IPS-18a (cell line): ENCODE data around the gene CACNA1S.

Source experiments
- H3K27ac ChIP-seq: one replicate; pipeline ENCODE4 v1.5.1; 2013; ENCODE audit warnings: low read length
- H3K27me3 ChIP-seq: one replicate; pipeline ENCODE4 v1.6.1; 2013; ENCODE audit warnings: mild to moderate bottlenecking, low read length; ENCODE audit not compliant: control insufficient read depth, insufficient read depth
- H3K36me3 ChIP-seq: one replicate; pipeline ENCODE4 v1.6.1; 2013; ENCODE audit warnings: low read depth, low read length; ENCODE audit not compliant: control insufficient read depth
- H3K4me1 ChIP-seq: one replicate; pipeline ENCODE4 v1.6.1; 2013; ENCODE audit warnings: low read depth, low read length; ENCODE audit not compliant: control insufficient read depth
- H3K4me3 ChIP-seq: one replicate; pipeline ENCODE4 v1.5.1; 2013; ENCODE audit warnings: low read length
- H3K9ac ChIP-seq: one replicate; pipeline ENCODE4 v1.6.1; 2013; ENCODE audit warnings: mild to moderate bottlenecking, low read length, moderate library complexity
- H3K9me3 ChIP-seq: one replicate; pipeline ENCODE4 v1.6.1; 2013; ENCODE audit warnings: low read depth, low read length; ENCODE audit not compliant: control insufficient read depth

Gene CACNA1S

GRCh38 chr1:201036188-201036842, 75.9 kb downstream of the CACNA1S start:
- H3K36me3 ChIP-seq = no peaks in the 10 kb centered on the region
- no peak overlapping the region for H3K4me3 ChIP-seq
- no peaks in the 10 kb centered on the region for H3K27me3 ChIP-seq
- no peaks in the 10 kb centered on the region for H3K4me1 ChIP-seq
- H3K27ac ChIP-seq = no peak overlapping the region
- H3K9me3 ChIP-seq = no peaks in the 10 kb centered on the region
- H3K9ac ChIP-seq = no peak overlapping the region

GRCh38 chr1:201034671-201035070, 77.6 kb downstream of the CACNA1S start:
- Histone ChIP-seq H3K9ac (no peak overlapping the region), H3K27ac (no peak overlapping the region)

GRCh38 chr1:201032408-201032807, 79.8 kb downstream of the CACNA1S start:
- no peaks in the 10 kb centered on the region for H3K36me3 ChIP-seq
- no peaks in the 10 kb centered on the region for H3K9me3 ChIP-seq
- no peaks in the 10 kb centered on the region for H3K27me3 ChIP-seq
- H3K4me1 ChIP-seq = no peaks in the 10 kb centered on the region
- no peak overlapping the region for H3K9ac ChIP-seq
- H3K4me3 ChIP-seq = no peak overlapping the region
- H3K27ac ChIP-seq = no peak overlapping the region

More at GRCh38 chr1:201034671-201035070, 77.6 kb downstream of the CACNA1S start:
- H3K9me3 ChIP-seq = no peaks in the 10 kb centered on the region
- no peaks in the 10 kb centered on the region for H3K27me3 ChIP-seq
- no peaks in the 10 kb centered on the region for H3K4me1 ChIP-seq
- H3K4me3 ChIP-seq = no peak overlapping the region
- H3K36me3 ChIP-seq = no peaks in the 10 kb centered on the region

GRCh38 chr1:201028461-201028889, 83.8 kb downstream of the CACNA1S start:
- Histone ChIP-seq H3K27ac (no peak overlapping the region), H3K9me3 (no peaks in the 10 kb centered on the region), H3K27me3 (no peaks in the 10 kb centered on the region), H3K4me3 (no peak overlapping the region), H3K4me1 (peaks cover 12% of the 10 kb centered on the region), H3K9ac (no peak overlapping the region), H3K36me3 (no peaks in the 10 kb centered on the region)

- H3K27me3 ChIP-seq = peaks cover 8% of the 10 kb centered on the region
- H3K9me3 ChIP-seq = no peaks in the 10 kb centered on the region
- H3K36me3 ChIP-seq = no peaks in the 10 kb centered on the region
- no peak overlapping the region for H3K27ac ChIP-seq
- no peak overlapping the region for H3K9ac ChIP-seq
- H3K4me3 ChIP-seq = no peak overlapping the region
- peaks cover 20% of the 10 kb centered on the region for H3K4me1 ChIP-seq
These were observed 85.4 kb downstream of the CACNA1S start for GRCh38 chr1:201026836-201027235.

- no peak overlapping the region for H3K4me3 ChIP-seq
- peaks cover 8% of the 10 kb centered on the region for H3K27me3 ChIP-seq
- H3K36me3 ChIP-seq = no peaks in the 10 kb centered on the region
- H3K9ac ChIP-seq = no peak overlapping the region
- H3K27ac ChIP-seq = no peak overlapping the region
- H3K9me3 ChIP-seq = no peaks in the 10 kb centered on the region
- H3K4me1 ChIP-seq = peaks cover 26% of the 10 kb centered on the region
These were observed 86.0 kb downstream of the CACNA1S start for GRCh38 chr1:201026234-201026633.

GRCh38 chr1:201025571-201026002, 86.6 kb downstream of the CACNA1S start:
- no peaks in the 10 kb centered on the region for H3K9me3 ChIP-seq
- no peak overlapping the region for H3K27ac ChIP-seq
- no peak overlapping the region for H3K9ac ChIP-seq
- H3K4me3 ChIP-seq = no peak overlapping the region
- peaks cover 31% of the 10 kb centered on the region for H3K4me1 ChIP-seq
- no peaks in the 10 kb centered on the region for H3K36me3 ChIP-seq
- peaks cover 8% of the 10 kb centered on the region for H3K27me3 ChIP-seq

- Histone ChIP-seq H3K36me3 (no peaks in the 10 kb centered on the region), H3K27me3 (peaks cover 8% of the 10 kb centered on the region), H3K4me3 (peak overlapping the region; percentile 50), H3K4me1 (peaks cover 37% of the 10 kb centered on the region), H3K9ac (no peak overlapping the region), H3K9me3 (no peaks in the 10 kb centered on the region), H3K27ac (no peak overlapping the region)
These were observed 87.6 kb downstream of the CACNA1S start for GRCh38 chr1:201024625-201024998.

GRCh38 chr1:201023920-201024624, 88.2 kb downstream of the CACNA1S start:
- H3K36me3 ChIP-seq = no peaks in the 10 kb centered on the region
- peaks cover 8% of the 10 kb centered on the region for H3K27me3 ChIP-seq
- peak overlapping the region; percentile 10 for H3K9ac ChIP-seq

GRCh38 chr1:201023517-201023902, 88.7 kb downstream of the CACNA1S start, which contains the start of gene KIF21B:
KIF21B (minus strand) TSS chr1:201023714; CDS start chr1:201023383, 331 bp downstream.
- Histone ChIP-seq H3K36me3 (no peaks in the 10 kb centered on the region), H3K27ac (no peak within 1 kb of the TSS), H3K4me1 (peaks cover 37% of the 10 kb centered on the region), H3K4me3 (peak within 1 kb of the TSS; percentile 72), H3K27me3 (peaks cover 8% of the 10 kb centered on the region), H3K9me3 (no peaks in the 10 kb centered on the region), H3K9ac (peak within 1 kb of the TSS; percentile 31)

More at GRCh38 chr1:201023920-201024624, 88.2 kb downstream of the CACNA1S start:
- Histone ChIP-seq H3K4me3 (peak overlapping the region; percentile 50), H3K9me3 (no peaks in the 10 kb centered on the region), H3K27ac (no peak overlapping the region), H3K4me1 (peaks cover 37% of the 10 kb centered on the region)

- no peaks in the 10 kb centered on the region for H3K36me3 ChIP-seq
- no peaks in the 10 kb centered on the region for H3K9me3 ChIP-seq
- peaks cover 37% of the 10 kb centered on the region for H3K4me1 ChIP-seq
- no peak overlapping the region for H3K27ac ChIP-seq
- peaks cover 8% of the 10 kb centered on the region for H3K27me3 ChIP-seq
- peak overlapping the region; percentile 72 for H3K4me3 ChIP-seq
- H3K9ac ChIP-seq = peak overlapping the region; percentile 31
These were observed 89.3 kb downstream of the CACNA1S start for GRCh38 chr1:201022820-201023516.
